GM12878 (cell line): ENCODE results near the gene PSMC6.

Experiments used
- ATF3 ChIP-seq: IDR thresholded peaks from 2 replicates; pipeline ENCODE4 v1.6.1; 2011; ENCODE audit warnings: low read depth, mild to moderate bottlenecking, low read length, moderate library complexity, borderline replicate concordance; ENCODE audit errors: extremely low read depth
- CHD1 ChIP-seq: IDR thresholded peaks from 2 replicates; pipeline ENCODE4 v1.6.1; 2012; ENCODE audit warnings: low read depth, low read length, improper control_type of control experiment
- CHD4 ChIP-seq: fragments of 200-600 bp; sonication (generic); IDR thresholded peaks from 2 replicates; pipeline ENCODE4 v1.6.1; 2016; ENCODE audit warnings: mild to moderate bottlenecking
- CTCF ChIP-seq, 3 experiments: IDR thresholded peaks in 2 of 3; conservative IDR thresholded peaks in 1 of 3; 2 replicates each; pipeline ENCODE4 v1.5.1; 2011; ENCODE audit warnings: low read depth in 3 of 3, low read length in 3 of 3, mild to moderate bottlenecking in 3 of 3, control low read depth in 2 of 3, moderate library complexity in 2 of 3, inconsistent platforms in 1 of 3, mixed read lengths in 1 of 3; ENCODE audit not compliant: control insufficient read depth in 2 of 3, insufficient read depth in 1 of 3; ENCODE audit errors: extremely low read depth in 1 of 3
- EP300 ChIP-seq, 2 experiments: fragments of 150-350 bp in 1 of 2; IDR thresholded peaks; 2 replicates each; pipeline ENCODE4 v1.6.1; 2011 to 2012; ENCODE audit warnings: low read depth in 2 of 2, low read length in 2 of 2, borderline replicate concordance in 1 of 2, improper control_type of control experiment in 1 of 2, inconsistent platforms in 1 of 2; ENCODE audit not compliant: control insufficient read depth in 1 of 2
- GATAD2B ChIP-seq: fragments of 450-650 bp; conservative IDR thresholded peaks from 2 replicates; pipeline ENCODE4 v1.6.1; 2017; ENCODE audit warnings: low read depth, mild to moderate bottlenecking, moderate library complexity
- NFIC ChIP-seq: IDR thresholded peaks from 2 replicates; pipeline ENCODE4 v1.6.1; 2012; ENCODE audit warnings: low read depth, mild to moderate bottlenecking, inconsistent platforms, low read length, moderate library complexity
- PBX3 ChIP-seq: IDR thresholded peaks from 2 replicates; pipeline ENCODE4 v1.6.1; 2011; ENCODE audit warnings: mild to moderate bottlenecking, low read depth, low read length, moderate library complexity; ENCODE audit not compliant: insufficient replicate concordance
- POLR2A ChIP-seq: IDR thresholded peaks from 2 replicates; pipeline ENCODE4 v1.6.1; 2011; ENCODE audit warnings: low read depth, mild to moderate bottlenecking, low read length
- YY1 ChIP-seq: IDR thresholded peaks from 2 replicates; pipeline ENCODE4 v1.6.1; 2011; ENCODE audit warnings: low read depth, mild to moderate bottlenecking, low read length
- ZNF207 ChIP-seq: fragments of 450-650 bp; IDR thresholded peaks from 2 replicates; pipeline ENCODE4 v1.6.1; 2014; ENCODE audit warnings: antibody characterized with exemption, mild to moderate bottlenecking, borderline replicate concordance

GRCh38 chr14:52741865-52742264 is 34.9 kb downstream of the PSMC6 start:
- no peak for TF ChIP-seq ATF3
- TF ChIP-seq EP300 (IDR thresholded peaks at IDR 0.05; ENCODE audit: borderline replicate concordance in 1 of 2, control insufficient read depth in 1 of 2, low read depth in 2 of 2, low read length in 2 of 2) = no peak
- no peak for TF ChIP-seq CTCF (IDR thresholded peaks at IDR 0.05 in 2 of 3, conservative IDR thresholded peaks at IDR 0.05 in 1 of 3; ENCODE audit: control insufficient read depth in 2 of 3, extremely low read depth in 1 of 3, insufficient read depth in 1 of 3, low read depth in 3 of 3, low read length in 3 of 3)
- no peak for TF ChIP-seq CHD4
- no peak for TF ChIP-seq GATAD2B
- TF ChIP-seq ZNF207 = no peak
- no peak for TF ChIP-seq POLR2A
- no peak; the same call in 1 of the 2 replicates for TF ChIP-seq NFIC
- no peak for TF ChIP-seq YY1
- no peak for TF ChIP-seq CHD1
- no peak for TF ChIP-seq PBX3
